ENCODE results near the gene SOX13.
"Not testable (repeated sequence)": the region's sequence is repeated elsewhere in the genome, so short reads cannot be mapped to it uniquely, and the experiment has no call there.

Gene SOX13

GRCh38 chr1:204087181-204087892, 14.4 kb downstream of the SOX13 start:
- no peak for DNase-seq (ENCODE audit: low read depth in 2 of 2)

GRCh38 chr1:204087893-204088528, 15.1 kb downstream of the SOX13 start:
- no peak for DNase-seq (ENCODE audit: low read depth in 2 of 2)

- DNase-seq (ENCODE audit: low read depth in 2 of 2) = no peak
Observed at GRCh38 chr1:204088596-204088995, 15.7 kb downstream of the SOX13 start.

GRCh38 chr1:204089044-204089751, 16.3 kb downstream of the SOX13 start:
- no peak for DNase-seq (ENCODE audit: low read depth in 2 of 2)

GRCh38 chr1:204090132-204090531, 17.2 kb downstream of the SOX13 start:
- not testable (repeated sequence) for DNase-seq (ENCODE audit: low read depth in 2 of 2)

- no peak for DNase-seq (ENCODE audit: low read depth in 2 of 2)
Observed at GRCh38 chr1:204091066-204091465, 18.2 kb downstream of the SOX13 start.

- DNase-seq (ENCODE audit: low read depth in 2 of 2) = no peak
Observed at GRCh38 chr1:204091787-204092312, 18.9 kb downstream of the SOX13 start.

GRCh38 chr1:204092632-204093420, 19.9 kb downstream of the SOX13 start:
- DNase-seq (ENCODE audit: low read depth in 2 of 2) = no peak

GRCh38 chr1:204093421-204093717, 20.5 kb downstream of the SOX13 start:
- no peak for DNase-seq (ENCODE audit: low read depth in 2 of 2)

- no peak for DNase-seq (ENCODE audit: low read depth in 2 of 2)
Observed at GRCh38 chr1:204093781-204094180, 20.9 kb downstream of the SOX13 start.

- DNase-seq (ENCODE audit: low read depth in 2 of 2) = no peak
Observed at GRCh38 chr1:204094313-204094729, 21.4 kb downstream of the SOX13 start.

GRCh38 chr1:204094856-204095634, 22.1 kb downstream of the SOX13 start:
- no peak for DNase-seq (ENCODE audit: low read depth in 2 of 2)

GRCh38 chr1:204096931-204097330, 24.0 kb downstream of the SOX13 start:
- no peak for DNase-seq (ENCODE audit: low read depth in 2 of 2)

GRCh38 chr1:204098683-204099082, 25.8 kb downstream of the SOX13 start:
- no peak for DNase-seq (ENCODE audit: low read depth in 2 of 2)

GRCh38 chr1:204099754-204100153, 26.8 kb downstream of the SOX13 start:
- not testable (repeated sequence) for DNase-seq (ENCODE audit: low read depth in 2 of 2)

GRCh38 chr1:204102029-204102611, 29.2 kb downstream of the SOX13 start:
- DNase-seq (ENCODE audit: low read depth in 2 of 2) = no peak

GRCh38 chr1:204102739-204103430, 30.0 kb downstream of the SOX13 start:
- no peak for DNase-seq (ENCODE audit: low read depth in 2 of 2)

- no peak for DNase-seq (ENCODE audit: low read depth in 2 of 2)
Observed at GRCh38 chr1:204103431-204103741, 30.5 kb downstream of the SOX13 start.

- DNase-seq (ENCODE audit: low read depth in 2 of 2) = no peak
Observed at GRCh38 chr1:204104331-204105130, 31.6 kb downstream of the SOX13 start.

- no peak for DNase-seq (ENCODE audit: low read depth in 2 of 2)
Observed at GRCh38 chr1:204105131-204105515, 32.2 kb downstream of the SOX13 start.
